ENCODE data around the gene DNAJA3.

Gene DNAJA3

DNA sequence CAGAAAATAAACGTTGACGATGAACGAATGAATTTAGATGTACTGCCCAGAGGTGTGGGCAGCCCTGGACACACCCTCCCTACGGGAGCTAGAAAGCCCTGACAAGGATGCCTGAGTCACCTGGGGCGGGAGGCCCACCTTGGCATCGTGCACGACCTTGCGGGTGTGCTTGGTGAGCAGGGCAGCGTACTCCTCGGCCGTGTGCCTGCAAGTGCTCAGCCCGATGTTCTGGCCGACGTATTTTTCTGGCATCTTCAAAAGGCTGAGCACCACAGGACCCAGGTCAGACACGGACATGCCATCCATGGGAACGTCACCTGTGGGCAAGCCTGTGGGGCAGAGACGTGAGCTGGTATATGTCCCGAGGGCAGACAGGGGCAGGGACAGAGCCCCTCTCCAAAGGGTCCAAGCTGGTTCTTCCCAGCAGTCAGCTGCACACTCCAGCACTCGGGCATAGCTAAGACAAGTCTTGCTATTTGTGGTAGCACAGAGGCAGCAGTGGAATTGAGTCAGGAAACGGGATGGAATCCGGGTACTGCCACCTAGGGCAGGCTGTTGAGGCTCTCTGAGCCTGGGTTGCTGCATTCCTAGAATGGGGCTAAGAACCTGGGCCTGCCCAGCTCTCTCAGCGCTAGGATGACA is 38.0 kb downstream of the DNAJA3 start:
- TF ChIP-seq Cebpa-rat (IDR thresholded peaks at IDR 0.05), result no peak
- Histone ChIP-seq H3K27me3 (no peaks in the 10 kb centered on the region), H3K9ac (peak overlapping the region in 8 of 11 experiments; percentile 10 to 59 (median 48); a peak in 11 of 22 replicates), H3K4me3 (no peak overlapping the region), H3K9me3 (replicated peaks in 1 of 11) (no peaks in the 10 kb centered on the region), H3K27ac (peak overlapping the region in 8 of 11 experiments; percentile 46 to 67 (median 59); a peak in 16 of 22 replicates), H3K4me1 (peaks cover 11 to 65% (median 42%) of the 10 kb centered on the region in 10 experiments), H3K4me2 (peak overlapping the region in 5 of 11 experiments; percentile 30 to 71 (median 51); a peak in 9 of 22 replicates), H3K36me3 (peaks cover 70 to 98% (median 90%) of the 10 kb centered on the region in 11 experiments), H4K20me1 (peaks cover 0 to 12% (median 0%) of the 10 kb centered on the region in 11 experiments; a peak in 4 of 22 replicates)

- no peaks in the 10 kb centered on the region for H3K9me3 ChIP-seq (replicated peaks in 1 of 11)
- peaks cover 82 to 99% (median 88%) of the 10 kb centered on the region in 11 experiments for H3K36me3 ChIP-seq
- no peak for TF ChIP-seq Cebpa-rat (IDR thresholded peaks at IDR 0.05)
- H3K27ac ChIP-seq, result peak overlapping the region in 9 of 11 experiments; percentile 25 to 64 (median 54); a peak in 16 of 22 replicates
- H4K20me1 ChIP-seq, result peaks cover 0 to 7% (median 0%) of the 10 kb centered on the region in 11 experiments; a peak in 3 of 22 replicates
- H3K4me1 ChIP-seq, result peaks cover 0 to 51% (median 24%) of the 10 kb centered on the region in 10 experiments; a peak in 15 of 20 replicates
- no peaks in the 10 kb centered on the region for H3K27me3 ChIP-seq
- H3K4me3 ChIP-seq, result no peak overlapping the region
- peak overlapping the region in 6 of 11 experiments; percentile 2 to 71 (median 46); a peak in 10 of 22 replicates for H3K4me2 ChIP-seq
- H3K9ac ChIP-seq, result peak overlapping the region in 7 of 11 experiments; percentile 7 to 40 (median 23); a peak in 6 of 22 replicates
These were observed 40.5 kb downstream of the DNAJA3 start for GRCh38 chr16:4465977-4466779.

- Histone ChIP-seq H3K27ac (no peak overlapping the region), H4K20me1 (peaks cover 0 to 6% (median 0%) of the 10 kb centered on the region in 11 experiments; a peak in 1 of 22 replicates), H3K36me3 (peaks cover 69 to 88% (median 74%) of the 10 kb centered on the region in 11 experiments), H3K4me1 (peaks cover 3 to 55% (median 30%) of the 10 kb centered on the region in 10 experiments), H3K4me3 (no peak overlapping the region), H3K27me3 (no peaks in the 10 kb centered on the region), H3K9ac (no peak overlapping the region), H3K9me3 (replicated peaks in 1 of 11) (no peaks in the 10 kb centered on the region), H3K4me2 (no peak overlapping the region)
- no peak for TF ChIP-seq Cebpa-rat (IDR thresholded peaks at IDR 0.05)
These were observed 42.2 kb downstream of the DNAJA3 start for GRCh38 chr16:4467916-4468315.

DNA sequence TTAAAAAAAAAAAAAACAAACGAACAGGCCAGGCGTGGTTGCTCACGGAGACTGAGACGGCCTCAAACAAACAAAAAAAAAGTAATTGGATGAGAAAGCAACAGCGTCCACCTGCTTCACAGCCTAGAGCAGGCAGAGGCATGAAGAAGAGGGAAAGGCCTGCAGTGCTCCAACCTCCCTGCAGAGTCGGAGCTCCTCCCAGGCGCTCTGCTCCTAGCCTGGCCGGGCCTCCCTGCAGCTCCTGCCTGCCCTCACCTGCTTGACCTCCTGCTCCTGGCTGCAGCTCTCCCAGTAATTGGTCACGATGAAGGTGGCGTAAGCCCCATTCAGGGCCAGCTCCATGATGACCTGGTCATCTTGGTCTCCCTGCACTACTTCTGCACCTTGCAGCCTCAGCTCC is 43.3 kb downstream of the DNAJA3 start:
- peaks cover 59 to 78% (median 64%) of the 10 kb centered on the region in 11 experiments for H3K36me3 ChIP-seq
- H3K27me3 ChIP-seq, result no peaks in the 10 kb centered on the region
- H3K4me1 ChIP-seq, result peaks cover 13 to 56% (median 39%) of the 10 kb centered on the region in 10 experiments
- no peak overlapping the region for H3K4me2 ChIP-seq
- peaks cover 0 to 6% (median 0%) of the 10 kb centered on the region in 11 experiments; a peak in 1 of 22 replicates for H4K20me1 ChIP-seq
- H3K27ac ChIP-seq, result no peak overlapping the region; a peak in 1 of 22 replicates
- no peak overlapping the region for H3K4me3 ChIP-seq
- H3K9ac ChIP-seq, result 0 out of 22 replicates have a peak overlapping the region, but pooled peaks of 1 of the 11 experiments have one; percentile 18
- no peak for TF ChIP-seq Cebpa-rat (IDR thresholded peaks at IDR 0.05)
- no peaks in the 10 kb centered on the region for H3K9me3 ChIP-seq (replicated peaks in 1 of 11)

DNA sequence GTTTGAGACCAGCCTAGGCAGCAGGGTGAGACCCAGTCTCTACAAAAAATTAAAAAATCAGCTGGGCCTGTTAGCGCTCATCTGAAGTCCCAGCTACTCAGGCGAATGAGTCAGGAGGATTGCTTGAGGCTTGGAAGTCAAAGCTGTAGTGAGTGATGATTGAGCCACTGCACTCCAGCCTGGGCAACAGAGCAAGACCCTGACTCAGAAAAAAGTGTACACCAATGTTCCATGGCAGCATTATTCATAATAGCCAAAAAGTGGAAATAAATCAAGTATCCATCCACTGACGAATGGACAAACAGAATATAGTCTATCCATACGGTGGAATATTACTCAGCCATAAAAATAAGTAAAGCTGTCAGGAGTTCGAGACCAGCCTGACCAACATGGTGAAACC is 46.2 kb downstream of the DNAJA3 start:
- peaks cover 0 to 6% (median 0%) of the 10 kb centered on the region in 11 experiments; a peak in 3 of 22 replicates for H4K20me1 ChIP-seq
- H3K36me3 ChIP-seq, result peaks cover 30 to 49% (median 36%) of the 10 kb centered on the region in 11 experiments
- no peak overlapping the region for H3K27ac ChIP-seq
- peaks cover 0 to 10% (median 0%) of the 10 kb centered on the region in 11 experiments; a peak in 3 of 22 replicates for H3K9me3 ChIP-seq (replicated peaks in 1 of 11)
- H3K4me2 ChIP-seq, result no peak overlapping the region
- no peak for TF ChIP-seq Cebpa-rat (IDR thresholded peaks at IDR 0.05)
- H3K27me3 ChIP-seq, result no peaks in the 10 kb centered on the region
- H3K9ac ChIP-seq, result 0 out of 22 replicates have a peak overlapping the region, but pooled peaks of 1 of the 11 experiments have one; percentile 21
- peaks cover 30 to 43% (median 34%) of the 10 kb centered on the region in 10 experiments for H3K4me1 ChIP-seq
- H3K4me3 ChIP-seq, result no peak overlapping the region

GRCh38 chr16:4472880-4473279 is 47.2 kb downstream of the DNAJA3 start:
- H3K36me3 ChIP-seq, result peaks cover 20 to 39% (median 26%) of the 10 kb centered on the region in 11 experiments
- no peak overlapping the region for H3K27ac ChIP-seq
- peaks cover 37 to 50% (median 43%) of the 10 kb centered on the region in 10 experiments for H3K4me1 ChIP-seq
- peak overlapping the region in 1 of 11 experiments; percentile 6; a peak in 1 of 22 replicates for H3K9ac ChIP-seq
- no peaks in the 10 kb centered on the region for H3K27me3 ChIP-seq
- peaks cover 0 to 15% (median 5%) of the 10 kb centered on the region in 11 experiments; a peak in 7 of 22 replicates for H4K20me1 ChIP-seq
- peak overlapping the region; percentile 80 to 98 (median 95) for H3K4me2 ChIP-seq
- peak overlapping the region in 4 of 10 experiments; percentile 29 to 87 (median 77); a peak in 7 of 20 replicates for H3K4me3 ChIP-seq
- no peak for TF ChIP-seq Cebpa-rat (IDR thresholded peaks at IDR 0.05)
- peaks cover 0 to 10% (median 0%) of the 10 kb centered on the region in 11 experiments; a peak in 3 of 22 replicates for H3K9me3 ChIP-seq (replicated peaks in 1 of 11)

- Histone ChIP-seq H3K4me1 (peaks cover 47 to 61% (median 52%) of the 10 kb centered on the region in 10 experiments), H3K36me3 (peaks cover 5 to 30% (median 18%) of the 10 kb centered on the region in 11 experiments), H3K27ac (peak within 1 kb of the TSS; percentile 72 to 93 (median 90); a peak in 21 of 22 replicates), H3K27me3 (no peaks in the 10 kb centered on the region), H3K9me3 (replicated peaks in 1 of 11) (peaks cover 0 to 10% (median 0%) of the 10 kb centered on the region in 11 experiments; a peak in 3 of 22 replicates), H3K4me3 (peak within 1 kb of the TSS; percentile 75 to 87 (median 80)), H3K9ac (peak within 1 kb of the TSS; percentile 87 to 92 (median 89)), H3K4me2 (peak within 1 kb of the TSS; percentile 80 to 98 (median 95)), H4K20me1 (peaks cover 11 to 30% (median 18%) of the 10 kb centered on the region in 11 experiments; a peak in 16 of 22 replicates)
- no peak for TF ChIP-seq Cebpa-rat (IDR thresholded peaks at IDR 0.05)
These were observed 48.7 kb downstream of the DNAJA3 start, which contains the start of gene NMRAL1 for GRCh38 chr16:4474192-4474961. NMRAL1 (minus strand) TSS chr16:4474625; CDS start chr16:4474132, 493 bp downstream.

All from BLaER1 treated with 17β-estradiol and CSF1 and Interleukin-3, amounts not matched to agents 10 nM and 100 nM (cell line).